NCI-H187 (cell line): ENCODE results near the gene CCNT2.
"Not testable (repeated sequence)": the region's sequence is repeated elsewhere in the genome, so short reads cannot be mapped to it uniquely, and the experiment has no call there.

Source experiments
- DNase-seq, 2 experiments: peaks; one replicate each; lab custom pipeline; 2025; lab: John Stamatoyannopoulos, UW

The CCNT2 gene

DNA sequence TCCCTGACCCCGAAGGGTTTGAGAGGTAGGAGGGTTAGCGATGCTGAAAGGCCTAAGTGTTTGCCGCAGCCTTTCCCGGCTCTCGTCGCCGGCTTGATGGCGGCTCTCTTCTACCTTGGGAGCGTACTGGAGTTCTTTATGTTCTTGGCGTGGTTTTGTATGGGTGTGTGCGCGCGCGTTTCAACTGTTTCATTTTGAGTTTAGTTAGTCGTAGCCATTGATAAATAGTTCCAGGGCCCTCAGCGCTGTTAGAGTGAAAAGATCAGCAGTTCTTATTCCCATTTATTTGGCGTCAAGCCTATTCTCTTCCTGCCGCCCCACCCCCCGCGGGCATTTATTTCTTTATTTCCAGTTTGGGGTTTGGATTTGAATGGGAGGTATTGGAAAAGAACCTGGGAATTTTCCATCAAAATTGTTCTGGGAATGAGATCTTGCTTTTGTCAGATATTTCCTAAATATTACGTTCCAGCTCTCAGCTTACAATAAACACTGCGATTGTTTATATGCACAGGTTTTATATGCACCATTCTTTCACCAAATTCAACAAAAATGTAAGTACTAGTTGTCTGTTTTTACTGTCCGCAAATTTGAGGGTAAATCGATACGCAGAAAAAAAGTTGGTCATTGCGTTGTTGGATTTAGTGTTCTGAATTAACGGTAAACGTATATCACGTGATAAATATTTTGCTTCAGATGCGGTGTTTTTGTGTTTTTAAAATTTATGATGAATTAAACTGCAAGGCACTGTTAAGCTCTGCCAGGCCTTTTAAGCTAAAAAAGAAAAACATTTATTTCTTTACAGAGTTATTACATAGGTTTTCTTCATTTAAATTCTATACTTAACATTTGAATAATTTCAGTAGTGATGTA is 954 bp downstream of the CCNT2 start:
- DNase-seq, result peak in 1 of 2 experiments; percentile 10

DNA sequence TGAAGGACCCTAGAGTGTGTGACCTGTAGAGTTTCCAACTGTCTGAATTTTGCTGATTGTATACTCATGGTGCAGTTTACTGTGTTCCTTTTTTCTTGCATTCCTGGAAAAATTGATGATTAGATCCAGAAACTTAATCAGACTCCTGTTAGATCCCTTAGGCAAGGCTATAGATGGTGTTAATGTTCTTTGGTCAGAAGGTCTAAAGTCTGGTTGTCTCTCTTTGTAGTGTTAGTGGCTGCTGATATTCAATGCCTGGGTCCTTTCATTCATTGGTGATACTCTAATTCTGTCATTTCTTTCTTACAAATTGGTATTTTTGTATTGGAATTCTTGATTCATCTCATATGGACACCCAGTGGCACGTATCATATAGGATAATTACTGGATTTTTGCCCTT is 6.3 kb downstream of the CCNT2 start:
- no peak for DNase-seq

GRCh38 chr2:134926231-134926931 is 7.8 kb downstream of the CCNT2 start:
- no peak for DNase-seq

- DNase-seq, result no peak
These were observed 8.6 kb downstream of the CCNT2 start for GRCh38 chr2:134927195-134927594.

DNA sequence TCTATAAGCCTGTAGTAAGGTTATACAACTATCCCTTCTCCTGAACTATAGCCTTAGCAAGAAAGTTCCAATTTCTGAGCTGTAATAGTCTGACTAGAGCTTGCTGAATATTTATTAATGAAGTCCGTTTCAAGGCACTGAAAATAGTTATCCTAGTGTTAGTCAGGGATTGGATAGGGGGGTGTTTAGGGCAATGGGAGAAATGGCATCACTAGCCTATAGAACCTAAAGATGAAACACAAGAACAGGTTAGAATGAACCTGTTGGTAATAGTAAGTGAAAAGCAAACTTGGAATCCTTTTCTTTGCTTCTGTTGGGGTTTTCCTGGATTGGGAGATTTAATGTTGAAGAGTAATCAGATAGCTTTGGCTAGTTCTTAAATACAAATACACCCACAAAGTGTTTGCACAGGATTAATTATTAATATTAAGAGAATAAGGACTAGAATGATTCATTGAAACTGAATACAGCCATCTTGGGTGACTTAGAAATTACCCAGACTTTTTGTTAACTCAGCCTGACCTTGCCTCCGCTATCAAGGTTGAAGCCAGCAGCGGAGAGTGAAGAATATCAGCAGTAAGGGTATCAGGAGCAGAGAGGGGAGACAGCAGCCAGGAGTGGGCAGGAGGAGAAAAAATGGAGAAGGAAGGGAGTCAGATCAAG is 14.4 kb downstream of the CCNT2 start:
- no peak for DNase-seq

DNA sequence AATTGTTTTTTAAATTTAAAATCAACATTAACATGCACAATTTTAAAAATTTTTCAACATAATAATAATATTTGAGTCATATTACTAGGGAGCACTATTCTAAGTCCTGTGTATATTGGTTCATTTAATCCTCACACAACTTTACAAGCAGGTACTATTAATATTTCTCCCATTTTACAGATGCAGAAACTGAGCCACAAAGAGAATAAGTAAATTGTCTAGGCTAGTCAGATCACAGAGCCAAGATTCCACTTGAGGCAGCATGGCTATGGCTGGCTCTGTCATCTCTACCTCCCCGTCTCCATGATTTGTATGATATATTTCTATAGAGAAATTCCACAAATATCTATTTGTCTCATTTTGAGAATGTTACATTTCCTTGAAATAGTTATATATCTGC is 15.1 kb downstream of the CCNT2 start:
- DNase-seq, result no peak

- DNase-seq, result no peak
These were observed 15.5 kb downstream of the CCNT2 start for GRCh38 chr2:134934150-134934549.

DNA sequence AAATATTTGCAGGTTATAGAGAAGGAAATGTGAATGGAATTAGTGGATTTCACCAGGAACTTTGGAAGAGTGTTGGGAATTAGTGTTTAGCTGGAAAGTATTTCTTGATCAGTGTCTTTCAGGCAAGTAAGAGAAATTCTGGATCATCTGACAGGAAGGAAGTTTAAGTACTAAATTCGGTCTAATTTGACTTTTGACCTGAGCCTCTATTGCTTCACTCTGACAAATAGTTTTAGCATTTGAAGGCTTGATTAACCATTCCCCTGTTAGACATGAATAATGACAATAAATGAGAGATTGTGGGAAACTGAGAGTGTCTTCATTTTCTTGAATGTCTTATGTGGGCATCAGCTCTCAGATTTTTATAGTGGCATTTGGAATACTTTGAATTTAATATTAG is 16.0 kb downstream of the CCNT2 start:
- no peak for DNase-seq

- no peak for DNase-seq
These were observed 18.1 kb downstream of the CCNT2 start for GRCh38 chr2:134936691-134937090.

DNA sequence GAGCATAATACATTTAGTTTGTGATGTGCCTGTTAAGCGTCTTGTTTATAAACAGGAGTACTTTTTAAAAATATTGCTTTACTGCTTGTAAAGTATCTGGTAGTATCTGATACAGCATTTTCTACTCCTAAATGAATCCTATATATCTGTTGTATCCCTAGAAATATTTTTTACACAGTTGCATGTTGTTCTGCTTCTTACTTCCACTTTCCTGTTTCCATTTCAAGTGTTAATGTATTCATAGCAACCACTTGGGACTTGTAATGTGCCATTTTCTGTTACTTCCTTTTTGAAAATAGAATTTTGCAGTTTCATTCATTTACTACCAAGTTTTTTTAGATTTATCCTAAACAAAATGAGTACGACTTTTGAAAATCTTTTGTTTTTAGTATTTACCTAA is 24.9 kb downstream of the CCNT2 start:
- no peak for DNase-seq

GRCh38 chr2:134944975-134945374 is 26.4 kb downstream of the CCNT2 start:
- no peak for DNase-seq

GRCh38 chr2:134946073-134946472 is 27.5 kb downstream of the CCNT2 start:
- no peak for DNase-seq

- DNase-seq, result no peak
These were observed 31.5 kb downstream of the CCNT2 start for GRCh38 chr2:134949981-134950708.

DNA sequence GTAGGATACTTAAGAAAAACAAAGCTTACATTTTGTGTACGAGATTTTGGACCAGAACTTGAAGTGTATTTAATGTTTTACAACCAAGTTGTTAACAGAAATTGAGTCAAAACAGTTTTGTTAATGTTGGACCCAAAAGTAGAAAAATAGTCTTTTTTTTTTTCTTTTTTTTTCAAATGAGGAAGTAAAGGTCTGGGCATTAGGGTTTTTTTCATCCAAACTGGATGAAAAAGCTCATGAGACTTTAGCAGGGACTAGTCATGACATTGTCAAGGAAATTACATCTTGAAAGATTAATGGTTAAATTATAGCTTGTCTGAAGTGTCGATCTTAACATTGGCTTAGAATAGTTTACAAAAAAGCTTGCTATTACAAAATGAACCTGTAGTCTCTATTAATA is 32.3 kb downstream of the CCNT2 start:
- no peak for DNase-seq

DNA sequence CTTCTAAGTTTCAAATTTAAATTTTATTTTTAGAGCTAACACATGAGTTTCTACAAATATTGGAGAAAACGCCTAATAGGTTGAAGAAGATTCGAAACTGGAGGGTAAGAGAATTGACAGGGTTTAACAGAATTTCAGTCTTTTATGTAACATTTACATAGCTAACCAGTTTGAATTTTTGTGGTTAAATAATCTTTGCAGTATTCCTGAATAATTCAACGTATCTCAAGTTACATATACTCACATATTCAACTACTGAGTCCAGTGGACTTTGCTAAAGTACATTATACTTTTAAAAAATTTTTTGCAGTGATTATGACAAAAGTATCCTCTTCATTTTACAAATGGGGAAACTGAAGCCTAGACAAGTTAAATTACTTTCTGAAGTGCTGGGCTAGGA is 34.0 kb downstream of the CCNT2 start:
- no peak for DNase-seq

DNA sequence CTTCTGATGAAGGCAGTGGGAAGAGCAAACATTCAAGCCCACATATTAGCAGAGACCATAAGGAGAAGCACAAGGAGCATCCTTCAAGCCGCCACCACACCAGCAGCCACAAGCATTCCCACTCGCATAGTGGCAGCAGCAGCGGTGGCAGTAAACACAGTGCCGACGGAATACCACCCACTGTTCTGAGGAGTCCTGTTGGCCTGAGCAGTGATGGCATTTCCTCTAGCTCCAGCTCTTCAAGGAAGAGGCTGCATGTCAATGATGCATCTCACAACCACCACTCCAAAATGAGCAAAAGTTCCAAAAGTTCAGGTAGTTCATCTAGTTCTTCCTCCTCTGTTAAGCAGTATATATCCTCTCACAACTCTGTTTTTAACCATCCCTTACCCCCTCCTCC is 35.4 kb downstream of the CCNT2 start:
- DNase-seq, result no peak

GRCh38 chr2:134955744-134956143 is 37.1 kb downstream of the CCNT2 start:
- DNase-seq, result no peak

DNA sequence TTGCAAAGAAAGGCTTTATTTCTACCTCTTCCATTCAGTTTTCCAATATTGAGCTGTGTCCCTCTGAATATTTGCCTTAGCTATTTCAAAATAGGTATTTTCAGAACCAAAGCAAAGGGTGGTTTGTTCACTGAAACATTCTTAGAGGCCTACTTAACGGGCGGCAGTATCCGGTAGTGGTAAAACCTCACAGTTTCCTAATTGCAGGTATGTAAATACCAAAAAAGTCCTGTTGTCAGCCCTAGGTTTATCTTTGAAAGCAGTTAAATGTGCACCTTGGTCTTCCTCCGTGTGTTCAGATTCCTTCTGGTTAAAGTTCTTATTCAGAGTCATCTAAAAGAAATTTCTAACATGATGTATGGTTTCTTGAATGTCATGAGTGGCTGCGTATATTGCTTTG is 38.9 kb downstream of the CCNT2 start:
- no peak for DNase-seq

DNA sequence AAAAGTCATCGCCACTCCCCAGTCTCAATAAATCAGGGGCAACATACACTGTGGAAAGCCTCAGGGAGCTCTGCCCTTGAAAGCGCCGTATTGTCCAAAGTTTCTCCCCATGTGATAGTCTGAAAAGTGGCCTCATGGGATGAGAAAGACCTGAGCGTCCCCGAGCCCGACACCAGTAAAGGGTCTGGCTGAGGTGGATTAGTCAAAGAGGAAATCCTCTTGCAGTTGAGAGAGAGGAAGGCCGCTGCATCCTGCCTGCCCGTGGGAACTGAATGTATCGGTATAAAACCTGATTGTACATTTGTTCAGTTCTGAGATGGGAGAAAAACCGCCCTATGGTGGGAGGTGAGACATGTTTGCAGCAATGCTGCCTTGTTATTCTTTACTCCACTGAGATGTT is 48.5 kb downstream of the CCNT2 start:
- DNase-seq, result not testable (repeated sequence)

DNA sequence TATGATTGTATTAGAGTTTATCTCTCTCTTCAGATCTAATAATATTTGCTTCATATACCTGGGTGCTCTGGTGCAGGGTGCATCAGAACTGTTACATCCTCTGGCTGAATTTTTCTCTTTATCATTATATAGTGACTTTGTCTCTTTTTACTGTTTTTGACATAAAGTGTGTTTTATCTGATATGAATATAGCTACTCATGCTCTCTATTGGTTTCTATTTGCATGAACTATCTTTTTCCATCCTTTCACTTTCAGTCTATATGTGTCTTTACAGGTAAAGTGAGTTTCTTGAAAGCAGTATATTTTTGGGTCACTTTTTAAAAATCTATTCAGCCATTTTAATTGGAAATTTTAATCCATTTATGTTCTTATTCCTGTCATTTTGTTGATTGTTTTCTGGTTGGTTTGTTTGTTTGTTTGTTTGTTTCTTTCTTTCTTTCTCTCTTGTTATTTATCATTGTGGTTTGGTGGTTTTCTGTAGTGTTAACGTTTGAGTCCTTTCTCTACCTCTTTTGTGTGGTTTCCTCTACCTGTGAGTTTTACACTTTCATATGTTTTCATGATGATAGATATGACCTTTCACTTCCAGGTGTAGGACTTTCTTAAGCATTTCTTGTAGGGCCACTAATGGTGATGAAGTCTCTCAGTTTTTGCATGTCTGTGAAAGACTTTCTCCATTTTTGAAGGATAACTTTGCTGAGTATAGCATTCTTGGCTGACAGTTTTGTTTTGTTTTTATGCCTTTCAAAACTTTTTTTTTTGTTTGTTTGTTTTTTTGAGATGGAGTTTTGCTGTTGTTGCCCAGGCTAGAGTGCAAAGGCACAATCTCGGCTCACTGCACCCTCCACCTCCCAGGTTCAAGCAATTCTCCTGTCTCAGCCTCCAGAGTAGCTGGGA is 54.9 kb downstream of the CCNT2 start:
- DNase-seq, result no peak
